IPS DF 19.7 (cell line): ENCODE results near the gene DNAJB4.
"Not testable (repeated sequence)": the region's sequence is repeated elsewhere in the genome, so short reads cannot be mapped to it uniquely, and the experiment has no call there.

ENCODE experiments used
- DNase-seq: peaks from one replicate; pipeline ENCODE4 v3.0.0-alpha.2; 2013; ENCODE audit warnings: low read depth, low spot score

The DNAJB4 gene

GRCh38 chr1:78004719-78005447 lies at the start of gene DNAJB4:
TSS of gene DNAJB4 (plus strand) at chr1:78004939. CDS start at chr1:78005111, 172 bp downstream.
- DNase-seq: peak; percentile 42

- no peak for DNase-seq
Measured at GRCh38 chr1:77955709-77956108, 49.0 kb upstream of the DNAJB4 start.

GRCh38 chr1:77956464-77956863 lies 48.3 kb upstream of the DNAJB4 start:
- no peak for DNase-seq

DNA sequence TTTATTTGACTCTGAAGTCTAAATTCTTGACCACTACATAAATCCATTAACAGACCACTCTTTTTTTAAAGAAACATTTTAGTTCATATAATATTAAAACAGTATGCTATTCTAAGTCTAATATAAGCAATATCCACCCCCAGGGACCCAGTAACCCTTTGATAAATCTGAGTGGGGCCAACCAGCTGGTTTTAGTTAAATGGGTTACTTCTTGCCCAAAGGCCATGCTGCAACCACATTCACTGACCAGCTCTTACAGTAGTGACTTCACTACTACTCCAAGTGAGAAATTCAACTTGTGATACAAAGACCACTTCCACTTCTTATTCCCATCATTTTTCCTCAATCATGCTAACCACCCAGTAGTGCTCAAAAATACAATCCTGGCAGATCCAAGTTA lies 46.3 kb upstream of the DNAJB4 start:
- no peak for DNase-seq

DNA sequence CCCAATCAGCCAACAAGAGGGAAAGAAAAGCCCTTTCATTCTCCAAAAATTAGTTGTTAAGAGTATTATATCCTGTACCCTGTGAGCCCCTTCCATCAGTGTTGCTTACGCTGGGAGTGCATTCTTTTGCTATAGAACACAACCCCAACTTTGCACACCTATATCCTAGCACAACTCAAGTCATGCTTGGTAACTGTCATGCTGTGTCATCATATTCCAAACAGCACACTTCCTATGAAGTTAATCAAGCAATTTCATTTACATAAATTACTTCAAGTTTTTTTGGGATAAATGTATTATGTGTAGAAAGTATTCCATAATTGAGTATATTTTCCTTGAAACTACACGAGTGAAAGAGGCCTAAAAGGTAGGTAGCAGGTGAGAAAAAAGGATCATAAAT lies 45.9 kb upstream of the DNAJB4 start:
- DNase-seq: no peak

GRCh38 chr1:77961392-77961791 lies 43.3 kb upstream of the DNAJB4 start:
- no peak for DNase-seq

- DNase-seq: no peak
Measured at GRCh38 chr1:77966291-77966690, 38.4 kb upstream of the DNAJB4 start.

DNA sequence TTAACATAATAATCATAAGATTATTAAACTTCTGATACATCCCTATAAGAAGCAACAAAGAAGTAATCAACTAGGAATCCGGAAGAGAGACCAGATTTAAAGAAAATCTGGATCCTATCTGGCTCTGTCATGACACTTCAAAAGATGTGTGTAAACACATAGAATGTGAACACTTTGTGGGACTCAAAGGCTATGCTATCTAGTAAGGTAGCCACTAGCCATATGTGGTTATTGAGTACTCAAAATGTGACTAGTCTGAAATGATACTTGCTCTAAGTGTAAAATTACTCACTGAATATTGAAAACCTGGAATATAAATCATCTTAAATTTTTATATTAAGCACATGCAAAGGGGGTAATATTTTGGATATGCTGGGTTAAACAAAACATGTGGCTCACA lies 34.5 kb upstream of the DNAJB4 start:
- DNase-seq: no peak

DNA sequence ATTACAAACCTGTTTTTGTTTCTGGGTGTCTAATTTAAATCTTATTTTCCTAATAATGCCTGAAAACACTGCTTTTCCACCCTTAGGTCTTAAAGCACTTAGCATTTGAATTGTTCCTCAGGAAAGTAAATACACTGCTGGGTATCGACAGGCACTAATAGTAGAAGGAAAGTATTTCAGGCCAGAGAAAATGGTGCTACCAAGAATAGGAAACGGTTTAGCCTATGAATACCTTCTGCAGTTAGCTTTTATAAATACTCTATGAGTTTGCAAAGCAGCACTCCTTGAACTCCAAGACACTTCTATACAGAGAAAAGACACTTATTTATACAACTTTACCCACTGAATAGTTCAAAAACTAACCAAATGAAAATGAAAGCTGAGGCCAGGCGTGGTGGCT lies 32.7 kb upstream of the DNAJB4 start:
- DNase-seq: no peak

GRCh38 chr1:77975386-77975785 lies 29.4 kb upstream of the DNAJB4 start:
- no peak for DNase-seq

DNA sequence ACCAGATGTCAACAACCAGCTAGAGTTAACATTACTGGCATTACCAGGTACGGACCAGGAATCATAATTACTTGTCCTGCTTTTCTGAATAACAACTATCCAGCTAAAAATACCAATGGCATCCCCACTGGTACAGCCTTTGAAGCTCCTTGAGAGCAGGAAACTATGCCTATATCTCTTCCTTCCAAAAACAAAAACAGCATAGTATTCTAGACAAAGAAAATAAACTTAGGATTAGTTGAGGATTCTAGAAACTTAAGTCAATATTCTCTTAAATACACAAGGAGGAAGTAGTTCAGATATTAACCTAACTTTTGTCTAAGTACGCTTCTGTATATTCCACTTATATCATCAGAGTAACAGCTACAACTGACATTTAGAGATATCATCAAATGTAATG lies 28.8 kb upstream of the DNAJB4 start:
- DNase-seq: no peak

DNA sequence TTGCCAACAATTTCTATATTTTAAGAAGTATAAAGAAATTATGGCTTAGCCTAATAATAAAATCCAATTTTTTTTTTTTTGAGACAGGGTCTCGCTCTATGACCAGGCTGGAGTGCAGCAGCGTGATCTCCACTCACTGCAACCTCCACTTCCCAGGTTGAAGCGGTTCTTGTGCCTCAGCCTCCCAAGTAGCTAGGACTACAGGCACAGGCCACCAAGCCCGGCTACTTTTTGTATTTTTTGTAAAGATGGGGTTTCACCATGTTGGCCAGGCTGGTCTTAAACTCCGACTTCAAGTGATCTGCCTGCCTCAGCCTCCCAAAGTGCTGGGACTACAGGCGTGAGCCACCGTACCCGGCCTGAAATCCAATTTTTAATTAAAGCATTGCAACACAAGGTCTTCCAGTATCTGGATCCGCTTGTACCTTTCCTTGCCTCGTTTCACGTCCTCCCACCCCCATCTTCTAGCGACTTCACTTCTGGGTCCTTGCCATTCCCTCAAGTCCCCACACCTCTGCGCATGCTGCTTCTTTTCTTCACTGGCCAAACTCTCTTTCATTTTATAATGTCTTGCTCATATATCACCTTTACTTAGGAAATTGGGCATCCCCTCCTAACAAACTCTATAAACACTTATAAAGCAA lies 28.2 kb upstream of the DNAJB4 start:
- DNase-seq: no peak

DNA sequence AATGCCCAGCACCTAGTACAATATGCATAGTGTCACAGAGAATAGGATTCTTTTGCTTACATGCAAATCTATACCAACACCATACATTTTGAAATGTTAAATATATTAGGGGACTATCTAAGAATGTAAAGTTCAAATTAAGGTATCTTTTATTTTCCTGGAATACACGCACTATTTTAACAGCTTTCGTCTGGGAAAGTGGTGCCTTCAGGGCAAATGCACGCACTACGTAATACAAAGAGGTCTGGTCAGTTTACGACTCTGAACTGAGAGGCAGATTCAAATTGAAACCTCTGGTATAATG lies 26.8 kb upstream of the DNAJB4 start:
- DNase-seq: no peak

GRCh38 chr1:77978293-77978968 lies 26.3 kb upstream of the DNAJB4 start:
- peak; percentile 59 for DNase-seq

- peak; percentile 95 for DNase-seq
Measured at GRCh38 chr1:77978969-77979876, 25.5 kb upstream of the DNAJB4 start, which contains the start of gene FUBP1. TSS of gene FUBP1 (minus strand) at chr1:77979072. CDS start at chr1:77979004, 68 bp downstream.

DNA sequence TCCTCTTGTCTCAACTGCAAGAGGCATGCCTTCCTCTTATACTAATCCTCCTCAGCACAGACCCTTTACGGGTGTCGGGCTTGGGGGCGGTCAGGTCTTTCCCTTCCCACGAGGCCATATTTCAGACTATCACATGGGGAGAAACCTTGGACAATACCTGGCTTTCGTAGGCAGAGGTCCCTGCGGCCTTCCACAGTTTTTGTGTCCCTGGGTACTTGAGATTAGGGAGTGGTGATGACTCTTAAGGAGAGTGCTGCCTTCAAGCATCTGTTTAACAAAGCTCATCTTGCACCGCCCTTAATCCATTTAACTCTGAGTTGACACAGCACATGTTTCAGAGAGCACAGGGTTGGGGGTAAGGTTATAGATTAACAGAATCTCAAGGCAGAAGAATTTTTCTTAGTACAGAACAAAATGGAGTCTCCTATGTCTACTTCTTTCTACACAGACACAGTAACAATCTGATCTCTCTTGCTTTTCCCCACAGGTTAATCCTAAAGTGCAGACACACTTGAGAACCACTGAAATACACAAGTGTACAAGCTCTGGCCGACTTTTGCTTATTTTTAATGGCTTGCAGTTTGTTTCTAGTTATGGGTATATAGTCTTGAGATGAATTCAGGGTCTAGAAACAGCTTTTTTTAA lies 21.3 kb upstream of the DNAJB4 start:
- DNase-seq: not testable (repeated sequence)

DNA sequence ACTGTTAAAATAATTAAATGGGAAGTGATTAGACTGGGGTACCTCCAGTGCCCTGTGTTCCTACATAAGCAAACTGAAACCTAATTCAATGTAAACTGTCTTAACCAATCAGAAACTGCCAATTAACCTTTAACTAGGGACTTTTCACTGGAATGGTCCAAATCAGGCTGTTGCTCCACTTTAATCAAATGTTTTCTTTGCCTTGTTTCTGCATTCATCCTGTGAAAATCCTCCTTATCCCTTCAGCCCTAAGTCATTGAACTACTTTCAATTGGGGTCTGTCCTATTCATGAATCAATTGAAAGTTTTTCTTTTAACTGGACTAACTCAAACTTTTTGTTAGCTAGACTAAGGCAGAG lies 20.8 kb upstream of the DNAJB4 start:
- DNase-seq: no peak

DNA sequence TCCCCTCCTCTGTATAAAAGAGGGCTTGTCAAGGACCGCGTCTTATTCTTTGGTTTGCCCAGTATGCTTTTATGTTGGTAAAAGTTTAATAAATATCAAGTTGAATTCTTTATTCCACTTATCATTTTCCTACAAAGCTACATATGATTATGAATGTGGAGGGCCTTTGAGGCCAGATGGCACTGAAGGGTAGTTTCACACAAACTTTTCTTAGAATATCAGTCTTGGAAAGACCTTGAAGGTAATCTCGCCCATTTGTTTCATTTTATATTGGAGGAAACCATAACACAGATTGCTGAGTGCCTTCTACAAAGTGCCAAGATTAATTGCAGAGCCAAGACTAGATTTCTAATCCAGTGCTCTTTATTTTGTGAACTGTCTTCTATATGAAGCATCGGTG lies 20.1 kb upstream of the DNAJB4 start:
- DNase-seq: no peak

DNA sequence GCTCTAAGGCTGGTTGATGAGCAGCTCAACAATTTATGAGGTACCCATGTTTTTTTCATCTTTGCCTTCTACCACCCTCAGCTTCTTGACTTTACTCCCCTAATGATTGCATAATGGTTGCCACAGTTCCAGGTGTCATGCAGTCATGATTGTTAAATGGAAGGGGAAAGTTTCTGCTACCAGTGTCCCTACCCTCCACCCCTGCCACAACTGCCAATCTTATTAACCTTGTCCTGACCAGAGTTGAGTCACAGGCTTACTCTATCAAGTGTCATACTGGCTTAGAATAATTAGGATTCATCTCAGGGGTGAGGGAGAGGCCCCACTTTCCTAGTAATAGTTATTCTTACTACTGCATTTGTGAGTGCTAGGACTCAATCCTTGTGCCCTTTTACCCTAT lies 17.9 kb upstream of the DNAJB4 start:
- no peak for DNase-seq

- DNase-seq: no peak
Measured at GRCh38 chr1:77987919-77988318, 16.8 kb upstream of the DNAJB4 start.

GRCh38 chr1:77989744-77990143 lies 15.0 kb upstream of the DNAJB4 start:
- no peak for DNase-seq
